ENCODE data around the gene RANBP17. TPM values are rescaled to one million over a fixed set of nuclear protein-coding genes. Genes with fewer than 3 reads are reported as not detected.
"Not testable (repeated sequence)": the region's sequence is repeated elsewhere in the genome, so short reads cannot be mapped to it uniquely, and the experiment has no call there.

Gene RANBP17
- polyA plus RNA-seq, 1 donor = 8.0 TPM

DNA sequence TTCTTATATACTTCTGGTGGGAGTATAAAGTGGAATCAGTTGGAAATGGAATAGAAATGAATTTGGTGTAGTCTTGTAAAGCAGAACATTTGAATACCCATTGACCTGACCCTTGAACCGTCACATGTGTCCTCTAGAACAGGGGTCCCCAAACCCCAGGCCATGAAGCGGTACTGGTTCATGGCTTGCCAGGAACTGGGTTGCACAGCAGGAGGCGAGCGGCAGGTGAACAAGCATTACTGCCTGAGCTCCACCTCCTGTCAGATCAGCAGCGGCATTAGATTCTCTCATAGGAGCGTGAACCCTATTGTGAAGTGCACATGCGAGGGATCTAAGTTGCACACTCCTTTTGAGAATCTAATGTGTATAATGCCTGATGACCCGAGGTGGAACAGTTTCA, 80.0 kb downstream of the RANBP17 start:
- DNase-seq (ENCODE audit: low read depth) = no peak

GRCh38 chr5:170945275-170945674, 83.5 kb downstream of the RANBP17 start:
- DNase-seq (ENCODE audit: low read depth) = no peak

DNA sequence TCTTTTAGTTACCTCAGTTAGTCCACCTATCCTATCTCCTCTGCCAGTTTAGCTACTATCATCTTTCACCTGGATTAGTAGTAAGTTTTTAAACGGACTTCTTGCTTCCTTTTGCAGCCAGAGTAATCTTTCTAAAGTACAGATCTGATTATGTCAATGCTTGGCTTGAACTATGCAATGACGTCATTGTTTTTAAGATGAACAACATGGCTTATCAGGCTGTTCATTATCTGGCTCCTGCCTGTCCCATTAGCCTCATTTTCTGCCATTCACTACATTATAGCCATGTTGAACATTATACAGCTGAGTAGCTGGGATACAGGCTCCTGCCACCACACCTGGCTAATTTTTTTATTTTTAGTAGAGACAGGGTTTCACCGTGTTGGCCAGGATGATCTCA, 98.7 kb downstream of the RANBP17 start:
- peak; percentile 5 for DNase-seq (ENCODE audit: low read depth)

- no peak for DNase-seq (ENCODE audit: low read depth)
Observed at GRCh38 chr5:170963521-170963920, 101.7 kb downstream of the RANBP17 start.

DNA sequence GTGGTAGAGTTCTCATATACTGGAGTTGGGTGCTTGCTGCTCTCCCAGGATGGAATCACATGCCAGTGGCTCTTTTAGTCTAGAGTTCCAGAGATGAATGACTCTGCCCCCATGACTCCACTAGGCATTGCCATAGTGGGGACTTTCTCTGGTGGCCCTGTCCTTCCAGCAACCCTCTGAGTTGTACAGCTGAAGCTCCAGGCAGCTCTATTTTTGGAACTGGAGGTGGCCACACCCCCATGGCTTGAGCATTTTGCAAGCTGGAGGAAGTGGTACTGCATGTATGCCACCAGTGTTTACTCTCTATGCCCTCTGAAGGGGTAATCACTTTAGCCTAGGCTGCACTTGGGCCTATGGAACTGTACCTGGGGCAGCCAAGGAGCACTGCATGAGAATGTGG, 112.6 kb downstream of the RANBP17 start:
- no peak for DNase-seq (ENCODE audit: low read depth)

DNA sequence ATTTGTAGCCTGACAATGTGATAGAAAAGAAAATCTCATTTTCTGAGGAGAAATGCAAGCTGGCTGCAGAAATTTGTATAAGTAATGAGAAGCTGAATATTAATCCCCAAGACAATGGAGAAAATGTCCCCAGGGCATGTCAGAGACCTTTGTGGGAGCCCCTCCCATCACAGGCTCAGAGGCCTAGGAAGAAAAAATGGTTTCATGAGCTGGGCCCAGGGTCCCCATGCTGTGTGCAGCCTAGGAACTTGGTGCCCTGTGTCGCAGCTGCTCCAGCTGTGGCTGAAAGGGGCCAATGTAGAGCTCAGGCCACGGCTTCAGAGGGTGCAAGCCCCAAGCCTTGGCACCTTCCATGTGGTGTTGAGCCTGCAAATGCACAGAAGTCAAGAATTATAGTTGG, 118.4 kb downstream of the RANBP17 start:
- not testable (repeated sequence) for DNase-seq (ENCODE audit: low read depth)

DNA sequence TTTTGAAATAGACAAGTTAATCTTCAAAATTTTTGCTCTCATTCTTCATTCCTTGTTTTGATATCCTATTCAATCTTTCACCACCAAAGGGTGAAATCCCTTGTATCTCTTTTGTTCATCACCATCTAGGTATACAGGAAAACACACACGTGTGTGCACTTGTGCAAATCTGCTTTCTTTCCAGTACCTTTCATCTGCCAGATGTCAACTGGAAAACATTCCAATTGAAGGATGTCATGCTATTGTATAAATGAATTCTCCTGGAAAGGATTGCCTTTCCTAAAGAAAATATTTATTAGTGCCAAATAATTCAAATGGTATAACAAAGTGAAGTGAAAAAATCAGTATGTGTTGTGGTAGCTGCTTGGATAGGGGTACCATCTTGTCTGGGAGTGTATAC, 123.7 kb downstream of the RANBP17 start:
- DNase-seq (ENCODE audit: low read depth) = peak; percentile 6

DNA sequence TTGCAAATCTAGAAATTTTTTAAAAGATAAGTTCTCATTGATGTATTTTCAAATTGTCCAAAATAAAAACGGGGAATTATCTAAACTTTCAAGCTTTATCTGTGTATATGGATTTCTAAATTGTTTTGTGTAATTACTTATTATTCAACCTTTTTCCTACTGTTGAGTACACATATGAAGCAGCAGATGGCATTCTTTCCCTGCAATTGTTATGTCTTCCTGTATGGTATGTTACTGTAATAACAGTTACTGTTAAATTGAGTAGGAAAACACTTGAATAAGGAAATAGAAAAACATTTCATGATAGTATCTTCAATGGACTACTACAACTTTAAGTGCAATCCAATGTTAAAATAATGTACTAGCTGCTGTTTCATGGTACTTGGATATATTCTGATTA, 124.8 kb downstream of the RANBP17 start:
- no peak for DNase-seq (ENCODE audit: low read depth)

- no peak for DNase-seq (ENCODE audit: low read depth)
Observed at GRCh38 chr5:170993476-170993875, 131.7 kb downstream of the RANBP17 start.

DNA sequence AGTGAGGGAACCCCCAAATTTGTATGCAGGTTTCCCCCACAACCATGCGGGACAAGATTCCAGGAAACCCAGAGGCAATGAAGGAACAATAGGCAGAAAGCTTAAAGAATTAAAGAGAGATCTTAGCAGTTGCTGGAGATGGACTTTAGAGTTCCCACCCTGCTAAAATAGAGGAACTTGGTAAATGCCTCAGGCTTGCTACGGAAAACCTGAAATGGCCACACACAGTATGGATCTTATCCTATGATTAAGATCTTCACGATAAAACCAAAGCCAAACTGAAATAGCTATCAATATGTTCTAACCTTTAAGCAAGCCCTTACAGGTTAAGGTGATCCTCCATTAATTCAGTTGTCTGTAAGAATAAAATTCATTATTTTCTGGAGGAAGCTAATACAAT, 148.3 kb downstream of the RANBP17 start:
- no peak for DNase-seq (ENCODE audit: low read depth)

- no peak for DNase-seq (ENCODE audit: low read depth)
Observed at GRCh38 chr5:171010816-171011215, 149.0 kb downstream of the RANBP17 start.

- no peak for DNase-seq (ENCODE audit: low read depth)
Observed at GRCh38 chr5:171023508-171023907, 161.7 kb downstream of the RANBP17 start.

DNA sequence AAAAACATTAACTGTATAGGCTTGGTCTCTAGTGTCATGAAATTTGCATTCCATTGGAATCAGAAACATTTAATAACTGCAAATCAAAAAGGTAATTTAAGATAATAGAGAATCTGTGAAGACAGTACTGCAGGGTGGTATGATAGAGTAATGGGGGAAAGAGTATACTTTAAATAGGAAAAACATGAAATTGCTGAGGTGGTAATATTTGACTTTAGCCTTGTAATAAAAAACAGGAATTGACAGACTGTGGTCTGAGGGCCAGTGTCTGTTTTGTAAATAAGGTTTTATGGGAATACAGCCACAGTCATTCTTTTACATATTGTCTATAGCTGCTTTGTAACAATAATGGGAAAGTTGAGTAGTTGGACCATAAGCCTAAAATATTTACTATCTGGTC, 162.3 kb downstream of the RANBP17 start:
- DNase-seq (ENCODE audit: low read depth) = no peak

DNA sequence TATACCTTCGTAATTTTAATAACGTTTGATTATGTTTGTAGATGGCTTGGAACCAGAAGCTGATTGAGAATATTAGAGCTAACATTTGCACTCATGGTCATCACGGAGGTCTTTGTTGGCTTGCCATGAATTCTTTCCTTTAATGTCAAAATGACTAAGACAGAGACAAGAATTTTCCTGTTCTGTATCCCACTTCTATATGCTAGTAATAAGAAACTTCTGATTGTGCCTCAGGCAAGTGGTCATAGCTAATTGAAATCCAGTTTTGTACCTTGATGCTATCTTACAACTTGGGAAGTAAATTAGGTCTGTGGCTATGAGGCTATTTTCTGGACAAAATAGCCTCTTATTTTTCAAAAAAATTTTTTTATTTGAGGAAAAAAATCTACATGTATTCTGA, 167.6 kb downstream of the RANBP17 start:
- DNase-seq (ENCODE audit: low read depth) = no peak

DNA sequence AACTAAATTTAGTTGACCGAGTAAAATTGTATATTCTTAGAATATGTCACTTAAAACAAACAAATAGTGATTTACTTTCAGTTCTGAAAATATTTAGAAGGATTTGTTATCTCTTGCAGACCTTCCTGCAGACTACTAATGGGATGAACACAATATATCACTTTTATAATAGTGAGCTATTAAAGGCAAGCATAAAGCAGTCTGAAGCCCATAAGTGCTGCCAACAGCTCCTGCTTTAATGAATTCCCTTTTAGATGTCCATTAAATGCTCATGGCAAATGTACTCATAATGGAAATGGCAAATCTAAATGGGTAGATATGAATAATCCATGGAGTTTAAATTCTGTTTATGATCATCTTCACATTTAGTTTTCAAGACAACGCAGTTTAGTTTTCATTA, 170.2 kb downstream of the RANBP17 start:
- no peak for DNase-seq (ENCODE audit: low read depth)

- no peak for DNase-seq (ENCODE audit: low read depth)
Observed at GRCh38 chr5:171032435-171032973, 170.7 kb downstream of the RANBP17 start.

- DNase-seq (ENCODE audit: low read depth) = not testable (repeated sequence)
Observed at GRCh38 chr5:171041893-171042292, 180.1 kb downstream of the RANBP17 start.

- peak; percentile 4 for DNase-seq (ENCODE audit: low read depth)
Observed at GRCh38 chr5:171050916-171051315, 189.1 kb downstream of the RANBP17 start.

DNA sequence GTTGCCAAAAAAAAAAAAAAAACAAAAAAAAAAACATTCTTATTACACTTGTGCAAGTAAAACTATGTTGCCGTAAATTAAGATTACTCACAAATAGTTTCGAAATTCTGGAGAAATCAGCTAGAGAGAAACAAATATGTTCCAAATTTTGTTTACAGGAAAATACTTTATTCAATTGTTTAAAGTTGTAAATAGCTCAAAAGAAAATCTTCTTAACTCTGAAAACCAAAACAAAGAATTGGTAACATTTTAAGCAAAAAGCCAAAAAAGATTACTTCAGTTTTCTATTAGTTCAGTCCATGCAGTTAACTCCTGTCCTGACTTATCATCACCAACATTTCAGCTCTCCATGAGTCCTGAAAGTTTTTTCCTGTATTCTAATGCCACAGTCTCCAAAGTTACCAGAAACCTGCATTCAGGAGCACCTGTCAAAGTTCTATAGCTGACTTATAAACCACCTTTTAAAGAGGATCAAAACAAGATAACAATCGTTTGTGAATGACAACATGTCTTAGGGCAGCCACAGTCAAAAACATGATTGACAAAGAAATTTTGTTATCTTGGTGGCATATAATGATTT, 194.1 kb downstream of the RANBP17 start:
- no peak for DNase-seq (ENCODE audit: low read depth)

- DNase-seq (ENCODE audit: low read depth) = no peak
Observed at GRCh38 chr5:171067540-171068130, 205.8 kb downstream of the RANBP17 start.

DNA sequence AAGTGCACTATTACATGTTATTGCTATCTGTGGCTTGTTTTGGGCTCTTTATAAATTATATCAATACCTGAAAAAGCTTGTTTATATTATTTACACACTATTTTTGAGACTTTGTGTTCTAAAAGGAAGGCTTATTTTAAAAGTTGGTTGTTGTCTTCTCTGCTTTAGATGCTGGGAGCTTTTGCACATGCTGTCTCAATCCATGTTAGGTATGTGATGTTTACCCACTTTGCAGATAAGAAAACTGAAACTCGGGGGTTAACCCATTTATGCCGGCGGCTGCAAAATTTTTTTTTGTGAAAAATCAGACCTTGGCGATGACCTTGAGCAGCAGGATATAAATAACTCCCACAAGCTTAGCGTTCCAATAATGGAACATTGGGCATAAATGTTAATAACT, 212.9 kb downstream of the RANBP17 start:
- no peak for DNase-seq (ENCODE audit: low read depth)

DNA sequence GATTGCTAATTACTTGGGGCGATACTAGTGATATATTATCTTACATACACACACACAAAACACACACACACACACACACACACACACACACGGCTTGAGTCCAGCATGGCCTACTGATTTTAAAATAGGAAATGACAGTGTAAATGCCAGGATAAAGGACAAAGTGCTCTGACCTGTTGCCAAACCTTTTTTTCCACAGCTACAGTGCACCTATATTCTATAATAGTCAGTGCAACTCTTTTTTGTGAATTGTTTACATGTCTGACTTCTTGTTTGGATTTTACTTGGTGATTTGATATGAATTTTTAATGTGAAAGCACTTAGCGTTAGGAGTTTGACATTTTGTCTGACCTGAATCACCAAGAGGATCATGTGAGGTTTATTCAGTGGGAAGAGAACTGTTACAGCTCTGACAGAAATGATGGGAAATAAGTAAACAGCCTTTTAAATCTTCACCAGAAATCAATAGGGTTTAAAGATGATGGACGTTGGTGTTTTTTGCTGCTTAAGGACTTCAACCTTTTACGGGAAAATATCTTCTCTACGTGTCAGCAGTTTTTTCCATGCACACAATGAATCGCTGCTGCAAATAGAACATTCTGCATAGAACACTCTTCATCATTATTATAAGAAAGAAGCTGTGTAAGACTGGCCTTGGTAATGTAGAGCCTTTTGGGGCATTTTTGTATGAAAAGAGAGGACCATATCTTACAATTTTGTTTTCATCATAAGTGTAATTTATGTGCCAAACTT, 218.5 kb downstream of the RANBP17 start:
- no peak for DNase-seq (ENCODE audit: low read depth)

GRCh38 chr5:171081319-171081718, 219.5 kb downstream of the RANBP17 start:
- DNase-seq (ENCODE audit: low read depth) = no peak
